ENCODE results near the gene NDUFB4.

- no peak for TF ChIP-seq CTCF (IDR thresholded peaks at IDR 0.05)
- no peak for TF ChIP-seq POLR2A (IDR thresholded peaks at IDR 0.05)
Measured at GRCh38 chr3:120649830-120650233, 53.7 kb downstream of the NDUFB4 start.
